Chondrocyte (in vitro differentiated cells): ENCODE measurements around the gene FBXW5. TPM values are rescaled to one million over a fixed set of nuclear protein-coding genes. Genes with fewer than 3 reads are reported as not detected.

Experiments
- DNase-seq: peaks from one replicate; pipeline ENCODE4 v3.0.0; 2021; ENCODE audit warnings: mixed read lengths, low spot score
- H3K27ac Mint-ChIP-seq: one replicate; pipeline ENCODE4 v1.8.0; 2021; ENCODE audit warnings: mild to moderate bottlenecking, moderate library complexity, mixed read lengths; ENCODE audit not compliant: unreplicated experiment
- H3K27me3 Mint-ChIP-seq: 2 replicates; pipeline ENCODE4 v1.8.0; 2021; ENCODE audit warnings: low read depth, mixed read lengths
- H3K36me3 Mint-ChIP-seq: 2 replicates; pipeline ENCODE4 v1.8.0; 2021; ENCODE audit warnings: low read depth, mixed read lengths
- H3K4me1 Mint-ChIP-seq: 2 replicates; pipeline ENCODE4 v1.8.0; 2021; ENCODE audit warnings: low read depth, mild to moderate bottlenecking, mixed read lengths
- H3K4me3 Mint-ChIP-seq: one replicate; pipeline ENCODE4 v1.8.0; 2021; ENCODE audit warnings: mild to moderate bottlenecking, moderate library complexity, mixed read lengths; ENCODE audit not compliant: unreplicated experiment
- H3K9me3 Mint-ChIP-seq: 2 replicates; pipeline ENCODE4 v1.8.0; 2021; ENCODE audit warnings: low read depth, mixed read lengths
- total RNA-seq: library from RNA; stranded (reverse); gene quantifications from 3 replicates; pipeline ENCODE4 v1.2.1, GENCODE V29; 2021
- TF ChIP-seq, protein P1 (sequence below): fragments of 200-600 bp; sonication (generic); IDR thresholded peaks from 2 replicates; pipeline ENCODE4 v1.5.0; 2021; ENCODE audit warnings: antibody characterized with exemption, mild to moderate bottlenecking, moderate library complexity

The FBXW5 gene
- total RNA-seq, 1 donor from 2014 or later = 87.5 TPM

DNA sequence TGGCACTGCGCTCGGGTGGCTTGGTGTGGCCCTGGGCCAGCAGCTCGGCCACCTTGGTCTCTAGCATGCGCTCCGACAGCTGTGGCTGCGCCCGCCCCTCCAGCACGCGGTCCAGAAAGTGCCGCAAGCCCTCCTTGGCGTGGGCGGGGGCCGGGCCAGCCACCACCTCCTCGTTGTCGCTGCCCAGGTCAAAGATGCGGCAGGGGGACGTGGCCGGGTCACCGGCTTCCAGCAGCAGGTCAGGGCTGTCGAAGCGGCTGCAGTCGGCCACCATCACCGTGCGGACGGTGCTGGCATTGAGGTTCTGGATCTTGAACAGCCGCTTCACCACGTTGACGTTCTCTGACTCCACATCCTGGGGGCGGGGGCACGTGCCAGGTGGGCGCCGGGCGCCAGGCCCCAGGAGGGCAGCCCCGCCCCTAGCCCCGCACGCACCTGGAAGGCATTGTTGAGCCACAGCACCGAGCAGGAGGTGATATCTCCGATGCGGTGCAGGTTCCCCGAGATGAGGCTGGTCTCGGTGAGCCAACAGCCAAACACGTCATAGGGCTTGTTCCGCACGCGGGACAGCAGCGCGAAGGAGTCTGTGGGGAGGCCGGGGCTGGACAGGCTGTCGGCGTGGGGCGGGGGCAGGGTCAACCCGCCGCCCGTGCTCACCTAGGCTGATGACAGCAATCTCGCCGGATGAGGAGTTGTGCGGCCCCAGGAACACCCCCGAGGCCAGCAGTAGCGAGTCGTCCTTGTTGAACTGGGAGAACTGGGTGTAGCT is 2.2 kb downstream of the FBXW5 start:
- peaks cover under 1% of the 10 kb centered on the region for H3K9me3 Mint-ChIP-seq
- no peak overlapping the region for H3K27ac Mint-ChIP-seq
- H3K36me3 Mint-ChIP-seq = peaks cover 12% of the 10 kb centered on the region
- peaks cover 6% of the 10 kb centered on the region for H3K4me1 Mint-ChIP-seq
- DNase-seq = peak; percentile 82
- TF ChIP-seq, protein P1, sequence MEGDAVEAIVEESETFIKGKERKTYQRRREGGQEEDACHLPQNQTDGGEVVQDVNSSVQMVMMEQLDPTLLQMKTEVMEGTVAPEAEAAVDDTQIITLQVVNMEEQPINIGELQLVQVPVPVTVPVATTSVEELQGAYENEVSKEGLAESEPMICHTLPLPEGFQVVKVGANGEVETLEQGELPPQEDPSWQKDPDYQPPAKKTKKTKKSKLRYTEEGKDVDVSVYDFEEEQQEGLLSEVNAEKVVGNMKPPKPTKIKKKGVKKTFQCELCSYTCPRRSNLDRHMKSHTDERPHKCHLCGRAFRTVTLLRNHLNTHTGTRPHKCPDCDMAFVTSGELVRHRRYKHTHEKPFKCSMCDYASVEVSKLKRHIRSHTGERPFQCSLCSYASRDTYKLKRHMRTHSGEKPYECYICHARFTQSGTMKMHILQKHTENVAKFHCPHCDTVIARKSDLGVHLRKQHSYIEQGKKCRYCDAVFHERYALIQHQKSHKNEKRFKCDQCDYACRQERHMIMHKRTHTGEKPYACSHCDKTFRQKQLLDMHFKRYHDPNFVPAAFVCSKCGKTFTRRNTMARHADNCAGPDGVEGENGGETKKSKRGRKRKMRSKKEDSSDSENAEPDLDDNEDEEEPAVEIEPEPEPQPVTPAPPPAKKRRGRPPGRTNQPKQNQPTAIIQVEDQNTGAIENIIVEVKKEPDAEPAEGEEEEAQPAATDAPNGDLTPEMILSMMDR = no peak
- no peaks in the 10 kb centered on the region for H3K27me3 Mint-ChIP-seq
- no peak overlapping the region for H3K4me3 Mint-ChIP-seq

DNA sequence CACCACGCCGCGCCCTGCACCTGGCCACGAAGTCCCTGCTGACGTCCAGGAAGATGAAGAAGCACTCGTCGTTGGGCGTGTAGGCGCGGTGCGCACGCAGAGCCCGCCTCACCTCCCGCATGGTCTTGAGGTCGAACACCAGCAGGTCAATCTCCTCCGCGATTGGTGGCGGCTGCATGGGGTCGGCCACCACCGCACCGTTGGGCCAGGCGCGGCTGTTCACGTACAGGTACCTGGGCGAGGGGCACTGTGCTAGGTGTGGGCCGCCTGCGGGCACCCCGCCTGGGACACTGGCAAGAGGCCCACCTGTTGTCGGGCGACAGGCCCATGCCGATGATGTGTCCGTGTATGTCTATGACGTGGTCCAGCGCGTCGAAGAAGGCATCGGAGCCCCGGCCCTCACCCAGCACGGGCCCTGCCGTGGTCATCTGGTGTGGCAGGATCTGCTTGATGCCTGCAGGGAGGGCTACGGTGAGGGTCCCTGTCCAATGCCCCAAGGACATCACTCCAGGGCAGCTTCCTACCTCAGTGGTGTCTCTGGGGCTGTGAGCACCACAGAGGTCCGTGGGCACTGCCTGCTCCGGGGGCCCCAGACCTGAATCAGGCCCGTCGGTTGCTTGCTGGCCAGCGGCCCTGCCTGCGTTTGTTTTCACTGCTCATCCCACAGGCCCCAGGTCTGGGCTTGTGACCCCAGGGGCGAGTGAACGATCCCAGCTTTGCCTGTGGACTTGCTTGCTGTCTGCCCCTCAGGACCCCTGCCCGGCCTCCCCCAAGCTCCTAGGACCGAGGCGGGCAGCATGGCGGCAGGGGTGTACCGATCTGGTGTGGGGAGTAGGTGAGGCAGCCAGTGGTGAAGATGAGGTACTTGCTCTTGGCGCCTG is 3.1 kb downstream of the FBXW5 start:
- H3K4me1 Mint-ChIP-seq = peaks cover 6% of the 10 kb centered on the region
- H3K36me3 Mint-ChIP-seq = peaks cover 12% of the 10 kb centered on the region
- DNase-seq = peak; percentile 91
- TF ChIP-seq, protein P1 = no peak
- H3K4me3 Mint-ChIP-seq = no peak overlapping the region
- no peak overlapping the region for H3K27ac Mint-ChIP-seq
- H3K9me3 Mint-ChIP-seq = peaks cover 2% of the 10 kb centered on the region
- no peaks in the 10 kb centered on the region for H3K27me3 Mint-ChIP-seq

DNA sequence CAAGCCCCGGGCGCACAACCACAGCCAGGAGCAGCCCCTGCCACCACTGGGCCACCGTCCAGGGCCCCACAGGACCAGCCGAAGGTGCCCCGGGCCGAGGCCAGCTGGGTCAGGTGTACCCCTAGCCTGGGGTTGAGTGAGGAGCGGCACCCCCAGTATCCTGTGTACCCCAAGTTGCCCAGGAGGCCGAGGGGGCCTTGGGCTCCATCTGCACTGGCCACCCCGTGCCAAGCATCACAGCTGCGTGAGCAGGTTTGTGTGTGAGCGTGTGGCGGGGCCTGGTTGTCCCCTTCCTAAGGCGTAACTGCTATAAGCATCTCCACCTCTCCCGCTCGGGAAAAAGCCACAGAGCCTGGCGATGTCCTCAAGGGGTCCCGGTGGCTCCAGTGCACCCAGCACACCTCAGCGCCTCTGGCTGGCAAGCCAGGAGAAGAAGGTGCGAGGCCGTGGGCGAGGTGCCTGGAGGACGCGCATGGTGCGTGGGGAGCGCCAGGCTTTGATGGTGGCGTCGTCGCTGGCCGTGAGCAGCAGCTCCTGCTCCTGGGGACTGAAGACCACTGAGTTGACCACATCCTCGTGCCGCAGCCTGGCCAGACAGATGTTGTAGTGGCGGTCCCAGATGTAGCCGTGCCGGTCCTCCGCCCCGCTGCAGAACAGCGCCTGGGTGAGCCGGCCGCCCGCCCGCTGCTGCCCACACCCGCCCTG is 3.9 kb downstream of the FBXW5 start:
- DNase-seq = peak; percentile 90

DNA sequence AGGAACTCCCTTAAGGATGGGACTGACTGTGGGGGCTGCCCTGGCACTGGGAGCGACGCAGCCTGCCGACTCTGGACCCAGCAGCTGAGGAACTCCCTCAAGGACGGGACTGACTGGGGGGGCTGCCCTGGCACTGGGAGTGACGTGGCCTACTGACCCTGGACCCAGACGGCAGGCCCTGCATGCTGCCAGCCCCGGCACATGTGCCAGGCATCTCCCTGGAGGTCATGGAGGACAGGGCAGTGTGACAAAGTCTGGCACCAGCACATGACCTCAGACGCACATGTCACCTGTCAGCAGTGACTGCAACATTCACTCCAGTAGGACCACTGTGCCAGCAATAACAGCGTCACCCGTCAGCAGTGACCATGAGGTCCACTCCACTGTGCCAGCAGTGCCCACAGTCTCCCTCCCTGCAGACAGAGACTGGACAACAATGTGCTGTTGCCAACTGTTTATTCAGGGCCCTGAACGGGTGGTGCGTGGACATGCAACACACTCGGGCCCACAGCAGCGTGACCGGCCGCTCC is 4.5 kb downstream of the FBXW5 start:
- H3K27ac Mint-ChIP-seq = no peak overlapping the region
- peak; percentile 82 for DNase-seq
- peaks cover 2% of the 10 kb centered on the region for H3K9me3 Mint-ChIP-seq
- peaks cover 12% of the 10 kb centered on the region for H3K36me3 Mint-ChIP-seq
- peaks cover 6% of the 10 kb centered on the region for H3K4me1 Mint-ChIP-seq
- H3K4me3 Mint-ChIP-seq = no peak overlapping the region
- no peaks in the 10 kb centered on the region for H3K27me3 Mint-ChIP-seq
- TF ChIP-seq, protein P1 = no peak

More for the DNA sequence above, 3.9 kb downstream of the FBXW5 start:
- Mint-ChIP-seq H3K27ac (no peak overlapping the region), H3K36me3 (peaks cover 12% of the 10 kb centered on the region), H3K4me3 (no peak overlapping the region), H3K9me3 (peaks cover 2% of the 10 kb centered on the region), H3K27me3 (no peaks in the 10 kb centered on the region), H3K4me1 (peaks cover 6% of the 10 kb centered on the region)
- TF ChIP-seq, protein P1 = no peak
